SK-N-MC (cell line): ENCODE results near the gene LRRC4C.

Experiments used
- EZH2 ChIP-seq: fragments of 200-600 bp; sonication (generic); IDR thresholded peaks from one replicate; pipeline ENCODE4 v1.6.1; 2017; ENCODE audit warnings: antibody characterized with exemption
- FOXP2 ChIP-seq: optimal IDR thresholded peaks from 2 replicates; pipeline ENCODE3; 2011; ENCODE audit warnings: mild to moderate bottlenecking, moderate library complexity; ENCODE audit not compliant: insufficient read depth; ENCODE audit errors: extremely low read length, control extremely low read depth
- POLR2AphosphoS5 ChIP-seq: IDR thresholded peaks from 2 replicates; pipeline ENCODE4 v1.6.1; 2012; ENCODE audit warnings: mild to moderate bottlenecking, low read depth, low read length, borderline replicate concordance

- TF ChIP-seq EZH2: no peak
- TF ChIP-seq POLR2AphosphoS5: no peak
- TF ChIP-seq FOXP2: no peak
Observed at GRCh38 chr11:41051919-41052635, 407.4 kb downstream of the LRRC4C start.
